ENCODE results near the gene STARD8.

Gene STARD8

GRCh38 chrX:68714856-68715255, 67.4 kb downstream of the STARD8 start:
- Histone ChIP-seq H3K27me3 (ENCODE audit: control insufficient read depth in 1 of 2, insufficient read depth in 2 of 2, low read length in 2 of 2) (no peaks in the 10 kb centered on the region), H3K9me3 (ENCODE audit: control insufficient read depth in 1 of 2, low read length in 2 of 2) (no peaks in the 10 kb centered on the region), H3K36me3 (ENCODE audit: control insufficient read depth in 1 of 2, insufficient read depth in 2 of 2, low read length in 2 of 2) (no peaks in the 10 kb centered on the region)

GRCh38 chrX:68717196-68717595, 69.7 kb downstream of the STARD8 start:
- Histone ChIP-seq H3K27me3 (ENCODE audit: control insufficient read depth in 1 of 2, insufficient read depth in 2 of 2, low read length in 2 of 2) (no peaks in the 10 kb centered on the region), H3K9me3 (ENCODE audit: control insufficient read depth in 1 of 2, low read length in 2 of 2) (no peaks in the 10 kb centered on the region), H3K36me3 (ENCODE audit: control insufficient read depth in 1 of 2, insufficient read depth in 2 of 2, low read length in 2 of 2) (no peaks in the 10 kb centered on the region), H3K27ac (ENCODE audit: low read depth, low read length) (no peak overlapping the region), H3K4me3 (ENCODE audit: low read depth in 1 of 2, low read length in 2 of 2) (no peak overlapping the region), H3K9ac (ENCODE audit: low read depth in 1 of 2, low read length in 2 of 2) (no peak overlapping the region), H3K4me1 (ENCODE audit: control insufficient read depth in 1 of 2, insufficient read depth in 2 of 2, low read length in 2 of 2) (no peaks in the 10 kb centered on the region)

More at GRCh38 chrX:68714856-68715255, 67.4 kb downstream of the STARD8 start:
- Histone ChIP-seq H3K27ac (ENCODE audit: low read depth, low read length) (no peak overlapping the region), H3K9ac (ENCODE audit: low read depth in 1 of 2, low read length in 2 of 2) (no peak overlapping the region), H3K4me1 (ENCODE audit: control insufficient read depth in 1 of 2, insufficient read depth in 2 of 2, low read length in 2 of 2) (no peaks in the 10 kb centered on the region), H3K4me3 (ENCODE audit: low read depth in 1 of 2, low read length in 2 of 2) (no peak overlapping the region)

GRCh38 chrX:68717663-68718442, 70.4 kb downstream of the STARD8 start:
- H3K9me3 ChIP-seq (ENCODE audit: control insufficient read depth in 1 of 2, low read length in 2 of 2), result no peaks in the 10 kb centered on the region
- H3K27ac ChIP-seq (ENCODE audit: low read depth, low read length), result no peak overlapping the region

GRCh38 chrX:68718443-68718820, 71.0 kb downstream of the STARD8 start:
- Histone ChIP-seq H3K4me3 (ENCODE audit: low read depth in 1 of 2, low read length in 2 of 2) (no peak overlapping the region), H3K9ac (ENCODE audit: low read depth in 1 of 2, low read length in 2 of 2) (no peak overlapping the region), H3K9me3 (ENCODE audit: control insufficient read depth in 1 of 2, low read length in 2 of 2) (no peaks in the 10 kb centered on the region), H3K27ac (ENCODE audit: low read depth, low read length) (no peak overlapping the region), H3K27me3 (ENCODE audit: control insufficient read depth in 1 of 2, insufficient read depth in 2 of 2, low read length in 2 of 2) (no peaks in the 10 kb centered on the region), H3K4me1 (ENCODE audit: control insufficient read depth in 1 of 2, insufficient read depth in 2 of 2, low read length in 2 of 2) (no peaks in the 10 kb centered on the region), H3K36me3 (ENCODE audit: control insufficient read depth in 1 of 2, insufficient read depth in 2 of 2, low read length in 2 of 2) (no peaks in the 10 kb centered on the region)

More at GRCh38 chrX:68717663-68718442, 70.4 kb downstream of the STARD8 start:
- Histone ChIP-seq H3K4me3 (ENCODE audit: low read depth in 1 of 2, low read length in 2 of 2) (no peak overlapping the region), H3K36me3 (ENCODE audit: control insufficient read depth in 1 of 2, insufficient read depth in 2 of 2, low read length in 2 of 2) (no peaks in the 10 kb centered on the region), H3K9ac (ENCODE audit: low read depth in 1 of 2, low read length in 2 of 2) (no peak overlapping the region), H3K27me3 (ENCODE audit: control insufficient read depth in 1 of 2, insufficient read depth in 2 of 2, low read length in 2 of 2) (no peaks in the 10 kb centered on the region), H3K4me1 (ENCODE audit: control insufficient read depth in 1 of 2, insufficient read depth in 2 of 2, low read length in 2 of 2) (no peaks in the 10 kb centered on the region)

- Histone ChIP-seq H3K36me3 (ENCODE audit: control insufficient read depth in 1 of 2, insufficient read depth in 2 of 2, low read length in 2 of 2) (no peaks in the 10 kb centered on the region), H3K4me1 (ENCODE audit: control insufficient read depth in 1 of 2, insufficient read depth in 2 of 2, low read length in 2 of 2) (no peaks in the 10 kb centered on the region), H3K27ac (ENCODE audit: low read depth, low read length) (no peak overlapping the region), H3K4me3 (ENCODE audit: low read depth in 1 of 2, low read length in 2 of 2) (no peak overlapping the region), H3K9me3 (ENCODE audit: control insufficient read depth in 1 of 2, low read length in 2 of 2) (no peaks in the 10 kb centered on the region), H3K27me3 (ENCODE audit: control insufficient read depth in 1 of 2, insufficient read depth in 2 of 2, low read length in 2 of 2) (no peaks in the 10 kb centered on the region), H3K9ac (ENCODE audit: low read depth in 1 of 2, low read length in 2 of 2) (no peak overlapping the region)
Measured at GRCh38 chrX:68719181-68719903, 71.9 kb downstream of the STARD8 start.

GRCh38 chrX:68719904-68720614, 72.6 kb downstream of the STARD8 start:
- Histone ChIP-seq H3K27ac (ENCODE audit: low read depth, low read length) (no peak overlapping the region), H3K36me3 (ENCODE audit: control insufficient read depth in 1 of 2, insufficient read depth in 2 of 2, low read length in 2 of 2) (no peaks in the 10 kb centered on the region), H3K4me3 (ENCODE audit: low read depth in 1 of 2, low read length in 2 of 2) (no peak overlapping the region), H3K9ac (ENCODE audit: low read depth in 1 of 2, low read length in 2 of 2) (no peak overlapping the region), H3K4me1 (ENCODE audit: control insufficient read depth in 1 of 2, insufficient read depth in 2 of 2, low read length in 2 of 2) (no peaks in the 10 kb centered on the region), H3K27me3 (ENCODE audit: control insufficient read depth in 1 of 2, insufficient read depth in 2 of 2, low read length in 2 of 2) (no peaks in the 10 kb centered on the region), H3K9me3 (ENCODE audit: control insufficient read depth in 1 of 2, low read length in 2 of 2) (no peaks in the 10 kb centered on the region)

GRCh38 chrX:68720851-68721250, 73.4 kb downstream of the STARD8 start:
- no peaks in the 10 kb centered on the region for H3K4me1 ChIP-seq (ENCODE audit: control insufficient read depth in 1 of 2, insufficient read depth in 2 of 2, low read length in 2 of 2)
- H3K9me3 ChIP-seq (ENCODE audit: control insufficient read depth in 1 of 2, low read length in 2 of 2), result no peaks in the 10 kb centered on the region
- no peaks in the 10 kb centered on the region for H3K36me3 ChIP-seq (ENCODE audit: control insufficient read depth in 1 of 2, insufficient read depth in 2 of 2, low read length in 2 of 2)
- H3K4me3 ChIP-seq (ENCODE audit: low read depth in 1 of 2, low read length in 2 of 2), result no peak overlapping the region
- no peak overlapping the region for H3K9ac ChIP-seq (ENCODE audit: low read depth in 1 of 2, low read length in 2 of 2)
- H3K27ac ChIP-seq (ENCODE audit: low read depth, low read length), result no peak overlapping the region
- H3K27me3 ChIP-seq (ENCODE audit: control insufficient read depth in 1 of 2, insufficient read depth in 2 of 2, low read length in 2 of 2), result no peaks in the 10 kb centered on the region

- Histone ChIP-seq H3K9me3 (ENCODE audit: control insufficient read depth in 1 of 2, low read length in 2 of 2) (no peaks in the 10 kb centered on the region), H3K9ac (ENCODE audit: low read depth in 1 of 2, low read length in 2 of 2) (no peak overlapping the region), H3K4me3 (ENCODE audit: low read depth in 1 of 2, low read length in 2 of 2) (no peak overlapping the region), H3K27me3 (ENCODE audit: control insufficient read depth in 1 of 2, insufficient read depth in 2 of 2, low read length in 2 of 2) (no peaks in the 10 kb centered on the region), H3K27ac (ENCODE audit: low read depth, low read length) (no peak overlapping the region), H3K36me3 (ENCODE audit: control insufficient read depth in 1 of 2, insufficient read depth in 2 of 2, low read length in 2 of 2) (no peaks in the 10 kb centered on the region), H3K4me1 (ENCODE audit: control insufficient read depth in 1 of 2, insufficient read depth in 2 of 2, low read length in 2 of 2) (no peaks in the 10 kb centered on the region)
Measured at GRCh38 chrX:68721546-68721945, 74.1 kb downstream of the STARD8 start.

- no peak overlapping the region for H3K9ac ChIP-seq (ENCODE audit: low read depth in 1 of 2, low read length in 2 of 2)
- no peak overlapping the region for H3K27ac ChIP-seq (ENCODE audit: low read depth, low read length)
- H3K4me3 ChIP-seq (ENCODE audit: low read depth in 1 of 2, low read length in 2 of 2), result no peak overlapping the region
- no peaks in the 10 kb centered on the region for H3K4me1 ChIP-seq (ENCODE audit: control insufficient read depth in 1 of 2, insufficient read depth in 2 of 2, low read length in 2 of 2)
- no peaks in the 10 kb centered on the region for H3K9me3 ChIP-seq (ENCODE audit: control insufficient read depth in 1 of 2, low read length in 2 of 2)
- H3K27me3 ChIP-seq (ENCODE audit: control insufficient read depth in 1 of 2, insufficient read depth in 2 of 2, low read length in 2 of 2), result no peaks in the 10 kb centered on the region
- no peaks in the 10 kb centered on the region for H3K36me3 ChIP-seq (ENCODE audit: control insufficient read depth in 1 of 2, insufficient read depth in 2 of 2, low read length in 2 of 2)
Measured at GRCh38 chrX:68721991-68722860, 74.8 kb downstream of the STARD8 start.
